ENCODE measurements around the gene RAD51C. TPM values are rescaled to one million over a fixed set of nuclear protein-coding genes. Genes with fewer than 3 reads are reported as not detected.

The RAD51C gene
- polyA plus RNA-seq, 1 donor (not counting 4 experiments of a cell fraction or from before 2014, with no cell fraction given) = 41.8 TPM

DNA sequence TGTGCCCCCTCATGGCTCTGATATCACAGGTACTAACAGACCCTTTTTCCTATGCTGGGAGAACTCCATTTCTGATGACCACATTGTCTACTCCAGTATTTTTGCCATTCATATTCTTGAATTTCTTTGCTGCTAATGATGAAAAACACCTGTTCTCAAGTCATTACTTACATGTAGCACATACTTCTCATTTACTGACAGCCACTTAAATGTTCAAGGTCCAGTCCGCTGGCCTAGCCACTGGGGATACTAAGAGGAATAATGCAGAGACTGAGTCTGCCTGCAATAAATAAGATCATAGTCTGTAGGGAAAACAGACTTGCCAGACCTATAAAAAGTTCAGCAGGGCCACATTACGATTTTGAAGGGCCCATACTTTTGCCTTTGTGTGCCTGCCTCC is 28.1 kb upstream of the RAD51C start:
- H3K4me2 ChIP-seq (ENCODE audit: control insufficient read depth, extremely low read depth, insufficient read depth, low read depth, low read length) = no peak overlapping the region
- H3K9ac ChIP-seq (ENCODE audit: control insufficient read depth, extremely low read depth, insufficient read depth, low read length) = no peak overlapping the region
- TF ChIP-seq EZH2 (IDR thresholded peaks at IDR 0.05; ENCODE audit: low read length) (no peak), CTCF (optimal IDR thresholded peaks at IDR 0.05 in 1 of 3, IDR thresholded peaks at IDR 0.05 in 1 of 3, conservative IDR thresholded peaks at IDR 0.05 in 1 of 3; ENCODE audit: extremely low read depth in 1 of 3, insufficient read depth in 2 of 3, low read length in 3 of 3) (no peak)

DNA sequence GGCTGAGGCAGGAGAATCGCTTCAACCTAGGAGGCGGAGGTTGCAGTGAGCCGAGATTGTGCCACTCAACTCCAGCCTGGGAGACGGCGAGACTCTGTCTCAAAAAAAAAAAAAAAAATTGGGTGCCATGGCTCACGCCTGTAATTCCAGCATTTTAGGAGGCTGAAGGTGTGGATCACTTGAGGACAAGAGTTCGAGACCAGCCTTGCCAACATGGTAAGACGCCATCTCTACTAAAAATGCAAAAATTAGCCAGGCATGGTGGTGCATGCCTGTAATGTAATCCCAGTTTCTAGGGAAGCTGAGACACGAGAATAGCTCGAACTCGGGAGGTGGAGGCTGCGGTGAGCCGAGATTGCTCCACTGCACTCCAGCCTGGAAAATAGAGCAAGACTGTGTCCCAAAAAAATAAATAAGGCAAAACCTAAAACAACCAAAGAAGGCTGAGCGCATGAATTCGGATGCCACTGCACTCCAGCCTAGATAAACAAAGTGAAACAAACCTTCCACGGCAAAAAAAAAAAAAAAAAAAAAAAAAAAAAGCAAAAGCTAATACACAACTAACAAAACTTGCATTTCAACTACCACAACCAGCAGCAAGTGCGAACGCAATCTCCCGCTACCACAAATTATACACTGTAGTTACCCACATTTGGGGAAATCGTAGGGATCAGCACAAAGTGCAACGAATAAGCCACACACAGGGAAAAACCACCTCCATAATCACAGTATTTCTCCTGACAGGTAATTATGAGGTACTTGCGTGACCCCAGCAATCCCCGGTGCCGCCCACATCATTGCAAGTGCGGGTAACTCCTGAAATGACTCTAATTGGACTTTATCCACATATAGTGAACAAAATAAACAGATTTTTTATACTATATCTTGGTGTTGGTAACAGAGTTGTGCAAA is 26.2 kb upstream of the RAD51C start:
- no peak overlapping the region for H3K9ac ChIP-seq (ENCODE audit: control insufficient read depth, extremely low read depth, insufficient read depth, low read length)
- H3K4me3 ChIP-seq (ENCODE audit: control insufficient read depth in 2 of 3, extremely low read depth in 1 of 3, insufficient read depth in 2 of 3, low read depth in 1 of 3, low read length in 3 of 3) = no peak overlapping the region

More for the DNA sequence above, 28.1 kb upstream of the RAD51C start:
- dilution Hi-C loops (cut with MboI; ENCODE audit: extremely low pct_ligation_motif_present, low sequenced_read_pairs) = no loop called here
- H3K4me3 ChIP-seq (ENCODE audit: control insufficient read depth in 2 of 3, extremely low read depth in 1 of 3, insufficient read depth in 2 of 3, low read depth in 1 of 3, low read length in 3 of 3) = no peak overlapping the region
- H3K9me1 ChIP-seq (ENCODE audit: control insufficient read depth, extremely low read depth, insufficient read depth, low read length) = no peaks in the 10 kb centered on the region
- H3K36me3 ChIP-seq (ENCODE audit: control insufficient read depth in 2 of 2, extremely low read depth in 1 of 2, insufficient read depth in 2 of 2, low read length in 2 of 2) = no peaks in the 10 kb centered on the region
- DNase-seq (ENCODE audit: low read depth, low spot score) (no peak), FAIRE-seq (no peak)
- H3K79me2 ChIP-seq (ENCODE audit: control insufficient read depth, insufficient read depth, low read length) = no peaks in the 10 kb centered on the region
- no peak overlapping the region for H2AFZ ChIP-seq (ENCODE audit: control insufficient read depth, low read length)
- H4K20me1 ChIP-seq (ENCODE audit: control insufficient read depth, extremely low read depth, insufficient read depth, low read length) = no peaks in the 10 kb centered on the region
- H3K4me1 ChIP-seq (ENCODE audit: control insufficient read depth, extremely low read depth, insufficient read depth, low read length) = peaks cover 5% of the 10 kb centered on the region
- no peaks in the 10 kb centered on the region for H3K9me3 ChIP-seq (ENCODE audit: control insufficient read depth, low read depth, low read length)
- H3K27ac ChIP-seq (ENCODE audit: control insufficient read depth, insufficient read depth, low read length) = no peak overlapping the region
- peaks cover 3% of the 10 kb centered on the region for H3K27me3 ChIP-seq (ENCODE audit: control insufficient read depth, extremely low read depth, insufficient read depth, low read length)

More for the DNA sequence above, 26.2 kb upstream of the RAD51C start:
- Histone ChIP-seq H3K4me2 (ENCODE audit: control insufficient read depth, extremely low read depth, insufficient read depth, low read depth, low read length) (peak overlapping the region; percentile 22), H3K79me2 (ENCODE audit: control insufficient read depth, insufficient read depth, low read length) (no peaks in the 10 kb centered on the region), H3K4me1 (ENCODE audit: control insufficient read depth, extremely low read depth, insufficient read depth, low read length) (peaks cover 5% of the 10 kb centered on the region), H2AFZ (ENCODE audit: control insufficient read depth, low read length) (no peak overlapping the region), H3K9me3 (ENCODE audit: control insufficient read depth, low read depth, low read length) (no peaks in the 10 kb centered on the region), H3K27me3 (ENCODE audit: control insufficient read depth, extremely low read depth, insufficient read depth, low read length) (peaks cover 3% of the 10 kb centered on the region), H3K36me3 (ENCODE audit: control insufficient read depth in 2 of 2, extremely low read depth in 1 of 2, insufficient read depth in 2 of 2, low read length in 2 of 2) (no peaks in the 10 kb centered on the region), H3K9me1 (ENCODE audit: control insufficient read depth, extremely low read depth, insufficient read depth, low read length) (no peaks in the 10 kb centered on the region), H3K27ac (ENCODE audit: control insufficient read depth, insufficient read depth, low read length) (no peak overlapping the region), H4K20me1 (ENCODE audit: control insufficient read depth, extremely low read depth, insufficient read depth, low read length) (no peaks in the 10 kb centered on the region)
- TF ChIP-seq EZH2 (IDR thresholded peaks at IDR 0.05; ENCODE audit: low read length) = no peak
- DNase-seq (ENCODE audit: low read depth, low spot score) (no peak), FAIRE-seq (no peak)
- dilution Hi-C loops (cut with MboI; ENCODE audit: extremely low pct_ligation_motif_present, low sequenced_read_pairs) = no loop called here
